ENCODE measurements around the gene SHANK1.

SHANK1 gene

GRCh38 chr19:50686310-50687032 lies 33.1 kb downstream of the SHANK1 start:
- DNase-seq (ENCODE audit: low read depth in 2 of 2) = no peak

- DNase-seq (ENCODE audit: low read depth in 2 of 2) = peak; percentile 68 to 80
Observed at GRCh38 chr19:50679177-50680125, 40.2 kb downstream of the SHANK1 start.

- DNase-seq (ENCODE audit: low read depth in 2 of 2) = no peak
Observed at GRCh38 chr19:50678323-50678722, 41.3 kb downstream of the SHANK1 start.

- DNase-seq (ENCODE audit: low read depth in 2 of 2) = no peak
Observed at GRCh38 chr19:50677636-50678035, 42.0 kb downstream of the SHANK1 start.

GRCh38 chr19:50676625-50677197 lies 42.9 kb downstream of the SHANK1 start:
- DNase-seq (ENCODE audit: low read depth in 2 of 2) = no peak

DNA sequence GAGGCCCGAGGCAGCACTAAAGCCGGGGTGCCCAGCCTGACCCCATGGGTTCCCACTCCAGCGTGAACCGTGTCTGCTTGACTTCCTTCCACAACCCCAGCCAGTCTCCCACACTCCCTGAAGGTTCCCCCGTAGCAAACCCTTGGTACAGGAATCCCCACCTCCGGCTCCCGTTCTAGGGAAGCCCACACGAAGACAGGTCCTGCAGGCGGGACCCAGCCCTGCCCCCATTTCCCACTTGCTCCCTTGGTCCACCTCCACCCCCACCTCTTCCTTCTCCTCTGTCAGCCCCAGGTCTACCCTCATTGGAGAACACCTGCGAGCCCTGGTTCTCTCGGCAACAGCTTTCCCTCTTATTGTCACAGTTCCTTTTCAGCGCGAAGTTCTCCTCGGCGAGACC lies 46.5 kb downstream of the SHANK1 start:
- DNase-seq (ENCODE audit: low read depth in 2 of 2) = no peak

- no peak for DNase-seq (ENCODE audit: low read depth in 2 of 2)
Observed at GRCh38 chr19:50670102-50670380, 49.6 kb downstream of the SHANK1 start.

- DNase-seq (ENCODE audit: low read depth in 2 of 2) = peak; percentile 21 to 46
Observed at GRCh38 chr19:50669302-50670101, 50.1 kb downstream of the SHANK1 start.

- no peak for DNase-seq (ENCODE audit: low read depth in 2 of 2)
Observed at GRCh38 chr19:50668879-50669278, 50.7 kb downstream of the SHANK1 start.

DNA sequence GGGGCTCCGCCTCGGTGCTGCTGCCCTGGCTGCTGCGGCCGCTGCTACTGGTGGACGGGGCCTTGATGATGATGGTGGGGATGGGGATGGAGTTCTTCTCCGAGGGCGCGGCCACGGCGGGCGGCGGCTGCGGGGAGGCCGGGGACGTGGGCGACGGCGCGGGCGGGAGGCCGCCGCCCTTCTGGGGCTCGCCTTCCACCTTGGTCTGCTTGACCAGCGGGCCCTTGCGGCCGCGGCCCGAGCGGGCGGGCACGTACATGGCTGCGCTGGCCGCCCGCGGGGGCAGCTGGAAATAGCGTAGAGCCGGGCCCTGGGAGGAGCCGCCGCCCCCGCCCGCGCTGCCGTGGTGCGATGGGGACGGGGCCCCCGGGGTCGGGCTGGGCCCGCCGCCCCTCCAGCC lies 51.2 kb downstream of the SHANK1 start:
- no peak for DNase-seq (ENCODE audit: low read depth in 2 of 2)

- no peak for DNase-seq (ENCODE audit: low read depth in 2 of 2)
Observed at GRCh38 chr19:50667759-50668231, 51.8 kb downstream of the SHANK1 start.

- no peak for DNase-seq (ENCODE audit: low read depth in 2 of 2)
Observed at GRCh38 chr19:50667177-50667758, 52.3 kb downstream of the SHANK1 start.

- no peak for DNase-seq (ENCODE audit: low read depth in 2 of 2)
Observed at GRCh38 chr19:50666346-50667176, 53.0 kb downstream of the SHANK1 start.

- DNase-seq (ENCODE audit: low read depth in 2 of 2) = no peak
Observed at GRCh38 chr19:50664204-50664603, 55.4 kb downstream of the SHANK1 start.

DNA sequence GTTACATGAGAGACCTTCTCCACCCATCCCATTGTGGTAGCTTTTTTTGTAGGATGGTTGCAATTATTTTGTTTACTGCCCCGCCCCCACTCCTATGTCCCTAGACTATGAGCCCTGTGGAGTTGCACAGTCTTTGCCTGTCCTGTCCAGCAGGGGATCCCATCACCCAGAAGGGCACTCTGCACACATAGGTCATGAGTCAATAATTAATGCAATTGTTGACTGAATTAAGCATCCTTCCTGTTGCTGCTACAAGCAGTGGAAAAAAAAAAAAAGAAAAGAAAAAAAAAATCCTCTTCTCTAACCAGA lies 56.2 kb downstream of the SHANK1 start:
- no peak for DNase-seq (ENCODE audit: low read depth in 2 of 2)

- no peak for DNase-seq (ENCODE audit: low read depth in 2 of 2)
Observed at GRCh38 chr19:50662651-50663481, 56.7 kb downstream of the SHANK1 start.

- DNase-seq (ENCODE audit: low read depth in 2 of 2) = no peak
Observed at GRCh38 chr19:50661766-50662650, 57.6 kb downstream of the SHANK1 start.

DNA sequence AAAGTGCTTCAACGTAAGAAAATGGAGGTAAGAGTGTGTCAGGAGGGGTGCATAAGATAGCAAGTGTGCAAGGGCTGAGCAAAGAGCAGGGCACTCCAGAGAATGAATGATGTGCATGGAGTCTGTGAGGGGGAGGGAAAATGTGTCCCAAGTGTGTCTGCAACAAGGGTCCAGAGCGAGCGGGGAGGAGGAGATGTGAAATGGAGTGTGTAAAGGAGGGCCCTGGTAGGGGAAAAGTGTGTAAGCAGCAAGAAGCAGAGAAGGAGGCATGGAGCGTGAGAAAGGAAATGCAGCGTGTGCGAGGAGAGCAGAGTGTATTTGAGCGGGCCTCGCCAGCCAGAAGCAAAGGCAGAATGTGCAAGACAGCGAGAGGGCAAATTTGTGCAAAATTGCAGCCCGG lies 58.6 kb downstream of the SHANK1 start:
- no peak for DNase-seq (ENCODE audit: low read depth in 2 of 2)

DNA sequence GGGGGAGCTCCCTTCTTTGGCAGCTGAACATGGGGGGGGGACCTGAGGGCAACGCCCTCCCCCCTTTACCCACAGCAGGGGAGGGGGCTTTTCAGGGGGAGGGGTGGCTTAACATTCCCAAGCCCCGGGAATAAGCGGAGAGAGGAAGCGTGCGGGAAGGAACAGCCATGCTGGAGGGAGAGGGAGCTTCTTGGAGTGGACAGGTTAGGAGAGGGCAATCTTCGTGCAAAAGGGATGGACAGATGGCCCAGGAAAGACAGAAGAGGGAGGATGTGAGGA lies 59.6 kb downstream of the SHANK1 start:
- no peak for DNase-seq (ENCODE audit: low read depth in 2 of 2)
